Epithelial cell of proximal tubule (primary cell): Measurements from ENCODE around the gene CELA1. TPM values are rescaled to one million over a fixed set of nuclear protein-coding genes. Genes with fewer than 3 reads are reported as not detected.
"Not testable (repeated sequence)": the region's sequence is repeated elsewhere in the genome, so short reads cannot be mapped to it uniquely, and the experiment has no call there.

Source experiments
- DNase-seq: peaks from one replicate; pipeline ENCODE4 v3.0.0-alpha.2; 2011; ENCODE audit warnings: low read depth
- H3K4me3 ChIP-seq: 2 replicates; pipeline ENCODE4 v1.5.1; 2011; ENCODE audit warnings: low read depth, mild to moderate bottlenecking, low read length
- total RNA-seq: library from RNA; depleted of rRNA; stranded (reverse); fragments of >200 nt; gene quantifications from 2 replicates; pipeline ENCODE4 v1.2.3, GENCODE V29; 2015
- TF ChIP-seq, protein P1 (sequence below): conservative IDR thresholded peaks from 2 replicates; pipeline ENCODE4 v1.5.1; 2012; ENCODE audit warnings: low read depth, mild to moderate bottlenecking, low read length

Gene CELA1
- total RNA-seq, 1 donor from 2014 or later = not detected

DNA sequence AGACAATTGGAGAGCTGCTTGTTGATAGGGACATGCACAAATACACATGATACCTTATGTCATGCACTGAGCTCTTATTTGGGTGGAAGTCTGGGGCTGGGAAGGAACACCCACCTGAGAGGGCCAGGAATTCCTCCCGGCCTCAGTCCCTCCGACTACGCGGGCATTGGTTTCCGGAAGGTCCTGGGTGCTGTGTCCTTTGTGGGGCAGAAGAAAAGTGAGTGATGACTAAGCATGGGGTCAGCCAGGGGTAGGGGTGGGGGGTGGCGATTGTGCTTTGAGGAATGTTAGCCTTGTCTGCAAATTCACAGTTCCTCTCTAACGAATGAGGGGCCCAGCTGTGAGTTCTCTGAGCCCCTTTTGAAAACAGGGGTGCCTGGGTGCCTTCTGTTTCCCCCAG is 798 bp downstream of the CELA1 start:
- no peak for DNase-seq
- H3K4me3 ChIP-seq = no peak overlapping the region
- TF ChIP-seq, protein P1, sequence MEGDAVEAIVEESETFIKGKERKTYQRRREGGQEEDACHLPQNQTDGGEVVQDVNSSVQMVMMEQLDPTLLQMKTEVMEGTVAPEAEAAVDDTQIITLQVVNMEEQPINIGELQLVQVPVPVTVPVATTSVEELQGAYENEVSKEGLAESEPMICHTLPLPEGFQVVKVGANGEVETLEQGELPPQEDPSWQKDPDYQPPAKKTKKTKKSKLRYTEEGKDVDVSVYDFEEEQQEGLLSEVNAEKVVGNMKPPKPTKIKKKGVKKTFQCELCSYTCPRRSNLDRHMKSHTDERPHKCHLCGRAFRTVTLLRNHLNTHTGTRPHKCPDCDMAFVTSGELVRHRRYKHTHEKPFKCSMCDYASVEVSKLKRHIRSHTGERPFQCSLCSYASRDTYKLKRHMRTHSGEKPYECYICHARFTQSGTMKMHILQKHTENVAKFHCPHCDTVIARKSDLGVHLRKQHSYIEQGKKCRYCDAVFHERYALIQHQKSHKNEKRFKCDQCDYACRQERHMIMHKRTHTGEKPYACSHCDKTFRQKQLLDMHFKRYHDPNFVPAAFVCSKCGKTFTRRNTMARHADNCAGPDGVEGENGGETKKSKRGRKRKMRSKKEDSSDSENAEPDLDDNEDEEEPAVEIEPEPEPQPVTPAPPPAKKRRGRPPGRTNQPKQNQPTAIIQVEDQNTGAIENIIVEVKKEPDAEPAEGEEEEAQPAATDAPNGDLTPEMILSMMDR = no peak

DNA sequence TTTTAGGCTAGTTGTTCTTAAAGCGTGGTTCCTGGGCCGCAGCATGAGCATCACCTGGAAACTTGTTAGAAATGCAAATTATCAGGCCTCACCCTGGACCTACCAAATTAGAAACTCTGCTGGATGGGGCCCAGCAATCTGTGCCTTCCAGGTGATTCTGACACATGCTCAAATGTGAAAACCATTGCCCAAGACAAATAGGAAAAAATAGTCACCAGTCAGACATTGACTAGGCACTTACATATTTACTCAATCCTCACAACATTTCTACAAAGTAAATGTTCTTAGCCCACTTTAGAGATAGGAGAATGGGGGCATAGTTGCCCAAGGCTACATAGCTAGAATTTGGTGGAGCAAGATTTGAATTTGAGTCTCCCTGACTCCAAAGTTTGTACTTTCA is 3.3 kb downstream of the CELA1 start:
- TF ChIP-seq, protein P1 = no peak
- no peak for DNase-seq
- H3K4me3 ChIP-seq = no peak overlapping the region

DNA sequence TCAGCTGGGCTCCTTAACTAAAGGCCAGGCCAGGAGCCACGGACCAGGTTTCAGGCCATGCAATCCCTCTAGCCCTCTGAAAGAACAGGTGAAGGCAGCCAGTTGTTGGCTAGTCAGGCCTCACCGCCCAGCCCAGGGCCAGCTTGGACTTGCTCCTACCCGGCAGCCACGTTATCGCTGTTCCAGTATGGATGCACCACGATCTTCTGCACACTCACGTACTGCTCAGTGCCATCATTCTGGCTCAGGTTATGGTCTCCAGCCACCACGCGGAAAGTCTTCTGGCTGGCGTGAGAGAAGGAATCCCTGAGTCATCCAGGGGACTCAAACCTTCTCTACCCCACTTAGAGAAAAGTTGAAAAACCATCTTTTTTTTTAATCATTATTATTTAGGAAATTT is 4.1 kb downstream of the CELA1 start:
- TF ChIP-seq, protein P1 = no peak
- H3K4me3 ChIP-seq = no peak overlapping the region
- DNase-seq = no peak

DNA sequence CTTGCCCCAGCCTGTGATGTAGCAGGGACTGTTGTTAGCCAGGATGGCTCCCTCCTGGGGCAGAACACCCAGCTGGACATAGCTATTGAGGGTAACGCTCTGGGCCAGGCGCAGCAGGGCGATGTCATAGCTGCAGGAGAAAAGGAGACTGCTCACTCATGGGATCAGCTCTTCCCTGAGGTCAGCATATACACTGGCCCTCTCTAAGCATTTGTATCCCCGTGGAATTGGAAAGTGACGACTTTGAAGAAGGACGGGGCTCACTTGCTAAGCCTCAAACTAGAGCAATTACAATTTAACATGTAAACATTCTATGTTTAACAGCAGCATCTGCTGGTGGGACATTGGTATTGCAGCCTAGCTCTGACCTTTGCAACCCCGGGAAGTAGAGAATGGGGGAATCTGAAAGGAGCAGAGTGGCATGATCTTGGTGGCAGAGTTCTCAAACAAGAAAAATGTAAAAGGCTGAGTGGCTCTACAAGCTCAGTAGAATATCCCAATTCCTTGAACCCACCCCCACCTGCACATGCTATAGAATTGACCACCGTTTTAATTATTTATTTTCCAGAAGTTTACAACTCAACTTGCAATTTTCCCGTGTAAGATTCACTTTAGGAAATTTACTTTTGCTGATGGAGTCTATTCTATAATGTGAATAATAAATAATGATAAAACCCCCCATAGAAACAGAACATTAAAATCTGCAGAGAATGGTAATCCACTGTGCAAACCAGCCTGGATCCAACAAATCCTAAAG is 5.0 kb downstream of the CELA1 start:
- DNase-seq = no peak
- TF ChIP-seq, protein P1 = peak; percentile 99
- peak overlapping the region; percentile 31 for H3K4me3 ChIP-seq

DNA sequence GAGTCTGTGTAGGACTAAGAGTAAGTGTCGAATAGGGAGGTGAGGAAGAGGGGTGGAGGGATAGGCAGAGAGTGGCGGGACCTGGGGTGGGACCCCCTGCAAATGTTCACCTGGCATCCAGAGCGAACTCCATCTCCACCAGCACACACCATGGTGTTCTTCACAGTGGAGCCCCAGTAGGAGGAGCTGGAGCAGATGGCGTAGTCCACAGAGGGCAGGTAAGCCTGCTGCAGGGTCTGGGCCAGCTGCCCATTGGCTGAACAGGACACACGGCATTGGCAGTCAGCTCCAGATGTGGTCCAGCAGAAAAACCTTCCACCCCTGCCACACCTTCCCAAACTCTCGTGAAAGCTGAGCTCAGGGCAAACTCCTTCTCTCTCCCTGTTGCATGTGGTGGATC is 6.7 kb downstream of the CELA1 start:
- TF ChIP-seq, protein P1 = no peak
- DNase-seq = no peak
- H3K4me3 ChIP-seq = no peak overlapping the region

DNA sequence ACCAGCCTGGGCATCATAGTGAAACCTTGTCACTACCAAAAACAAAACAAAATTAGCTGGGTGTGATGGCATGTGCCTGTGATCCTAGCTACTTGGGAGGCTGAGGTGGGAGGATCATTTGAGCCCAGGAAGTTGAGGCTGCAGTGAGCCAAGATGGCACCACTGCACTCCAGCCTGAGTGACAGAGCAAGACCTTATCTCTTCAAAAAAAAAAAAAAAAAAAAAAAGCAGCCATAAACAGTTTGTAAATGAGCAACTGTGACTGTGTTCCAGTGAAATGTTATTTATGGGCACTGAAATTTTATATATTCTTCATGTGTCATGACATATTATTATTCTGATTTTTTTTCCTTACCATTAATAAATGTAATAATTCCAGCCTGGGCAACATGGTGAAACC is 9.1 kb downstream of the CELA1 start:
- DNase-seq, H3K4me3 ChIP-seq: not testable (repeated sequence)

DNA sequence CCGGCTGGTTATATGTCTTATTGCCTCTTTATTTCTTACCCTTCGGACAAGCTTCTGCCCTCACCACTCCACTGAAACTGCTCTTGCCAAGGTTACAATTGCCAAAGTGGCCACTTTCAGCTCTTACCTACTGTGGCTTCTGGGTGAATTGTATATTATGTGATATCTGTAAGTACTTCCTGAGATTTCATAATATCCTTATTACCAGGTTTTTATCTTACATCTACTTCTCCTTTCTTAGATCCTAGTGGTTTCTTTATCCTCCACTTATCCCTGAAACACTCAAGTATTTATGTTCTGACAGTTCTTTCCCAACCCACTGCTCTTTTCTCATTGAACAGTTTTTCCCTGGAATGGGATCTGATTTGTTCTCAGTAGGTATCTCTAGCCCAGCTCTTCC is 10.5 kb downstream of the CELA1 start:
- DNase-seq = no peak
- no peak overlapping the region for H3K4me3 ChIP-seq
- TF ChIP-seq, protein P1 = no peak
